H1 (cell line): ENCODE data around the gene TMEM223. TPM values are rescaled to one million over a fixed set of nuclear protein-coding genes. Genes with fewer than 3 reads are reported as not detected.

ENCODE experiments used
- ASH2L ChIP-seq: fragments of 200-600, 300-600 bp; sonication (generic); IDR thresholded peaks from one replicate; pipeline ENCODE4 v1.7.1; 2017; ENCODE audit warnings: low read length
- ATF2 ChIP-seq: IDR thresholded peaks from 2 replicates; pipeline ENCODE4 v1.6.1; 2012; ENCODE audit warnings: low read length, inconsistent platforms
- BACH1 ChIP-seq: IDR thresholded peaks from 2 replicates; pipeline ENCODE4 v1.6.1; 2012; ENCODE audit warnings: low read length, improper control_type of control experiment
- BCL11A ChIP-seq, 2 experiments: IDR thresholded peaks; one replicate each; pipeline ENCODE4 v1.6.1; 2011; ENCODE audit warnings: low read depth in 2 of 2, low read length in 2 of 2, mild to moderate bottlenecking in 2 of 2
- GABPA ChIP-seq: IDR thresholded peaks from 2 replicates; pipeline ENCODE4 v1.6.1; 2011; ENCODE audit warnings: mild to moderate bottlenecking, low read length, moderate library complexity, borderline replicate concordance; ENCODE audit not compliant: insufficient read depth
- HDAC2 ChIP-seq, 2 experiments: fragments of 300-600 bp in 1 of 2; sonication (generic) in 1 of 2; IDR thresholded peaks; 2 replicates each; pipeline ENCODE4 v1.6.1; 2011 to 2012; ENCODE audit warnings: low read depth in 2 of 2, low read length in 2 of 2, mild to moderate bottlenecking in 2 of 2, moderate library complexity in 2 of 2, borderline replicate concordance in 1 of 2, inconsistent platforms in 1 of 2
- JUN ChIP-seq: IDR thresholded peaks from 2 replicates; pipeline ENCODE4 v1.6.1; 2011; ENCODE audit warnings: low read depth, mild to moderate bottlenecking, improper control_type of control experiment, low read length
- KDM4A ChIP-seq: IDR thresholded peaks from one replicate; pipeline ENCODE4 v1.7.1; 2012; ENCODE audit warnings: low read depth, mild to moderate bottlenecking, moderate library complexity, low read length, inconsistent platforms; ENCODE audit not compliant: severe bottlenecking
- NRF1 ChIP-seq: IDR thresholded peaks from 2 replicates; pipeline ENCODE4 v1.6.1; 2011; ENCODE audit warnings: mild to moderate bottlenecking, low read depth, low read length, improper control_type of control experiment
- POLR2A ChIP-seq, 2 experiments: IDR thresholded peaks; 1 replicate in 1 of 2; 2 replicates in 1 of 2; pipeline ENCODE4 v1.6.1; 2011; ENCODE audit warnings: low read depth in 2 of 2, low read length in 2 of 2, mild to moderate bottlenecking in 2 of 2; ENCODE audit errors: control extremely low read depth in 1 of 2
- RAD21 ChIP-seq, 2 experiments: IDR thresholded peaks in 1 of 2; conservative IDR thresholded peaks in 1 of 2; 2 replicates each; pipeline ENCODE4 v1.6.1; 2011; ENCODE audit warnings: low read depth in 2 of 2, low read length in 2 of 2, improper control_type of control experiment in 1 of 2, inconsistent platforms in 1 of 2, mild to moderate bottlenecking in 1 of 2, moderate library complexity in 1 of 2
- RNF2 ChIP-seq: fragments of 200-900, 300-1000 bp; sonication (generic); IDR thresholded peaks from 2 replicates; pipeline ENCODE4 v1.7.1; 2016; ENCODE audit warnings: borderline replicate concordance, low read depth, mild to moderate bottlenecking, antibody characterized with exemption, low read length; ENCODE audit not compliant: poor library complexity, severe bottlenecking; ENCODE audit errors: missing control alignments
- SAP30 ChIP-seq: fragments of 300-600 bp; sonication (generic); IDR thresholded peaks from 2 replicates; pipeline ENCODE4 v1.7.1; 2012; ENCODE audit warnings: low read length, moderate library complexity, mild to moderate bottlenecking, inconsistent platforms; ENCODE audit not compliant: insufficient read depth, insufficient replicate concordance
- SIX5 ChIP-seq: IDR thresholded peaks from 2 replicates; pipeline ENCODE4 v1.6.1; 2011; ENCODE audit warnings: mild to moderate bottlenecking, low read depth, low read length
- SP4 ChIP-seq: IDR thresholded peaks from 2 replicates; pipeline ENCODE4 v1.6.1; 2012; ENCODE audit warnings: low read length, inconsistent platforms
- TAF7 ChIP-seq: optimal IDR thresholded peaks from 2 replicates; pipeline ENCODE3; 2011; ENCODE audit warnings: low read depth, mild to moderate bottlenecking, inconsistent platforms, low read length, moderate library complexity, borderline replicate concordance
- ZNF274 ChIP-seq: IDR thresholded peaks from 2 replicates; pipeline ENCODE4 v1.7.0; 2012; ENCODE audit warnings: low read length, borderline replicate concordance; ENCODE audit errors: extremely low read depth
- polyA plus RNA-seq, 7 experiments: library from polyadenylated mRNA; depleted of rRNA in 3 of 7; stranded (reverse) in 5 of 7; unstranded in 2 of 7; fragments of >200 nt in 5 of 7; fragments of 200-250 nt in 2 of 7; gene quantifications; 1 replicate in 5 of 7; 2 replicates in 1 of 7; 4 replicates in 1 of 7; pipeline versions ENCODE4 v1.2.1 to v1.2.3, GENCODE V29; 2011 to 2013; ENCODE audit warnings: missing spikeins in 2 of 7, mixed read lengths in 2 of 7
- total RNA-seq: library from RNA; stranded (reverse); fragmentation: NEBNext Ultra II Directional; extraction: Animal tissue kit (Norgen Biotek cat#: 25700); gene quantifications from 2 replicates; pipeline ENCODE4 v1.2.1, GENCODE V29; 2021
- TF ChIP-seq, protein P1 (sequence below): IDR thresholded peaks from 2 replicates; pipeline ENCODE4 v1.6.1; 2011; ENCODE audit warnings: low read depth, mild to moderate bottlenecking, low read length; ENCODE audit not compliant: insufficient read depth
- TF ChIP-seq, protein P2 (sequence below): IDR thresholded peaks from 2 replicates; pipeline ENCODE4 v1.6.1; 2012; ENCODE audit warnings: inconsistent platforms

TMEM223 gene
- total and polyA plus RNA-seq, 2 of the 8 experiments (the other 6 are each of a cell fraction or from before 2014, with no cell fraction given): 22.9 to 64.1 TPM

GRCh38 chr11:62787005-62787759, 4.6 kb downstream of the TMEM223 start, which contains the start of gene TMEM179B (continued):
- peak; percentile 3 for TF ChIP-seq KDM4A
- TF ChIP-seq NRF1: 0 out of 2 replicates have a peak, but pooled peaks have one; percentile 9
- TF ChIP-seq HDAC2 (IDR thresholded peaks at IDR 0.05; ENCODE audit: borderline replicate concordance in 1 of 2, low read depth in 2 of 2, low read length in 2 of 2): peak in 1 of 2 experiments; percentile 86; a peak in 2 of 4 replicates
- TF ChIP-seq GABPA: peak; percentile 90; the same call in 1 of the 2 replicates
- TF ChIP-seq RAD21 (IDR thresholded peaks at IDR 0.05 in 1 of 2, conservative IDR thresholded peaks at IDR 0.05 in 1 of 2; ENCODE audit: low read depth in 2 of 2, low read length in 2 of 2): peak; percentile 44 to 51
- peak; percentile 92 to 94 for TF ChIP-seq POLR2A (IDR thresholded peaks at IDR 0.05; ENCODE audit: control extremely low read depth in 1 of 2, low read depth in 2 of 2, low read length in 2 of 2)
- TF ChIP-seq RNF2: no peak
- TF ChIP-seq, protein P1, sequence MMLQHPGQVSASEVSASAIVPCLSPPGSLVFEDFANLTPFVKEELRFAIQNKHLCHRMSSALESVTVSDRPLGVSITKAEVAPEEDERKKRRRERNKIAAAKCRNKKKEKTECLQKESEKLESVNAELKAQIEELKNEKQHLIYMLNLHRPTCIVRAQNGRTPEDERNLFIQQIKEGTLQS: 0 out of 2 replicates have a peak, but pooled peaks have one; percentile 14
- TF ChIP-seq SIX5: no peak
- TF ChIP-seq, protein P2, sequence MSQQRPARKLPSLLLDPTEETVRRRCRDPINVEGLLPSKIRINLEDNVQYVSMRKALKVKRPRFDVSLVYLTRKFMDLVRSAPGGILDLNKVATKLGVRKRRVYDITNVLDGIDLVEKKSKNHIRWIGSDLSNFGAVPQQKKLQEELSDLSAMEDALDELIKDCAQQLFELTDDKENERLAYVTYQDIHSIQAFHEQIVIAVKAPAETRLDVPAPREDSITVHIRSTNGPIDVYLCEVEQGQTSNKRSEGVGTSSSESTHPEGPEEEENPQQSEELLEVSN: peak; percentile 62; the same call in 1 of the 2 replicates
- no peak for TF ChIP-seq BCL11A (IDR thresholded peaks at IDR 0.05; ENCODE audit: low read depth in 2 of 2, low read length in 2 of 2)
- no peak for TF ChIP-seq SP4
- TF ChIP-seq JUN: no peak
- TF ChIP-seq ATF2: peak; percentile 32; the same call in 1 of the 2 replicates
- no peak for TF ChIP-seq SAP30
- no peak; the same call in none of the 2 replicates for TF ChIP-seq BACH1
- no peak for TF ChIP-seq ZNF274
- TF ChIP-seq ASH2L: peak; percentile 77
- peak; percentile 91 for TF ChIP-seq TAF7
